ENCODE data around the gene SQSTM1. TPM values are rescaled to one million over a fixed set of nuclear protein-coding genes. Genes with fewer than 3 reads are reported as not detected.

Gene SQSTM1
- total RNA-seq, 1 experiment from 2014 or later: 341 TPM

- Histone ChIP-seq H3K9me2 (replicated peaks; ENCODE audit: low read length) (no peaks in the 10 kb centered on the region), H4K20me1 (ENCODE audit: low read length) (peaks cover 11% of the 10 kb centered on the region), H3K4me1 (ENCODE audit: insufficient read depth, low read length) (peaks cover 28% of the 10 kb centered on the region), H3K4me2 (ENCODE audit: low read length) (no peak overlapping the region), H2AFZ (ENCODE audit: low read length) (no peak overlapping the region), H3K79me2 (ENCODE audit: low read length) (peaks cover 17% of the 10 kb centered on the region), H3K27me3 (ENCODE audit: low read length) (no peaks in the 10 kb centered on the region), H3K9me3 (ENCODE audit: low read length) (no peaks in the 10 kb centered on the region), H3K36me3 (ENCODE audit: low read depth, low read length) (no peaks in the 10 kb centered on the region), H3K27ac (ENCODE audit: low read length) (no peak overlapping the region; the same call in 1 of the 2 replicates), H3K9ac (ENCODE audit: low read length) (no peak overlapping the region), H3F3A (ENCODE audit: low read length, unreplicated experiment) (no peaks in the 10 kb centered on the region), H3K4me3 (ENCODE audit: low read length) (no peak overlapping the region)
- intact Hi-C loops (cut with micrococcal nuclease): no loop called here
- no TSS peak for BruUV-seq (replicated peaks)
- no peak for TF ChIP-seq EZH2 (IDR thresholded peaks at IDR 0.05; ENCODE audit: low read length, unreplicated experiment)
- TF ChIP-seq EZH2phosphoT487 (IDR thresholded peaks at IDR 0.05; ENCODE audit: borderline replicate concordance, low read length): no peak
- TF ChIP-seq, protein P1, sequence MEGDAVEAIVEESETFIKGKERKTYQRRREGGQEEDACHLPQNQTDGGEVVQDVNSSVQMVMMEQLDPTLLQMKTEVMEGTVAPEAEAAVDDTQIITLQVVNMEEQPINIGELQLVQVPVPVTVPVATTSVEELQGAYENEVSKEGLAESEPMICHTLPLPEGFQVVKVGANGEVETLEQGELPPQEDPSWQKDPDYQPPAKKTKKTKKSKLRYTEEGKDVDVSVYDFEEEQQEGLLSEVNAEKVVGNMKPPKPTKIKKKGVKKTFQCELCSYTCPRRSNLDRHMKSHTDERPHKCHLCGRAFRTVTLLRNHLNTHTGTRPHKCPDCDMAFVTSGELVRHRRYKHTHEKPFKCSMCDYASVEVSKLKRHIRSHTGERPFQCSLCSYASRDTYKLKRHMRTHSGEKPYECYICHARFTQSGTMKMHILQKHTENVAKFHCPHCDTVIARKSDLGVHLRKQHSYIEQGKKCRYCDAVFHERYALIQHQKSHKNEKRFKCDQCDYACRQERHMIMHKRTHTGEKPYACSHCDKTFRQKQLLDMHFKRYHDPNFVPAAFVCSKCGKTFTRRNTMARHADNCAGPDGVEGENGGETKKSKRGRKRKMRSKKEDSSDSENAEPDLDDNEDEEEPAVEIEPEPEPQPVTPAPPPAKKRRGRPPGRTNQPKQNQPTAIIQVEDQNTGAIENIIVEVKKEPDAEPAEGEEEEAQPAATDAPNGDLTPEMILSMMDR (conservative IDR thresholded peaks at IDR 0.05; ENCODE audit: low read depth, low read length): no peak
- no peak for ATAC-seq
- CTCF ChIA-PET: no interaction called here
- POLR2A ChIA-PET (ENCODE audit: unreplicated experiment): no interaction called here
- no peak for DNase-seq
Measured at GRCh38 chr5:179816796-179817469, 3.8 kb upstream of the SQSTM1 start.

DNA sequence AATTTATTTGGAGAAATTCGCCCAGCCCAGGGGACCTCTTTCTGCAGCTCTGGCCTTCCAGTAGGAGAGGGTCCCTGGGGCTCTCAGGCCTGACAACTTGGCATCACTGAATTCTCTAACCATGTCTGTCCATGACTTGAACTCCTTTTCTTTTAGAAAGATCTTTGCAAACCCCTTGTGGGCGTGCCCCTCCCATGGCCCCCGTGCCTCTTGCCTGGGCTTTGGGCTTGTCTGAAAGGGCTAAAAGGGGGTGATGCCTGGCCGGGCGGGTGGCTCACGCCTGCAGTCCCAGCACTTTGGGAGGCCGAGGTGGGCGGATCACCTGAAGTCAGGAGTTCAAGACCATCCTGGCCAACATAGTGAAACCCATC, 3.2 kb upstream of the SQSTM1 start:
- TF ChIP-seq, protein P1 (conservative IDR thresholded peaks at IDR 0.05; ENCODE audit: low read depth, low read length): no peak
- TF ChIP-seq EZH2phosphoT487 (IDR thresholded peaks at IDR 0.05; ENCODE audit: borderline replicate concordance, low read length) (no peak), EZH2 (IDR thresholded peaks at IDR 0.05; ENCODE audit: low read length, unreplicated experiment) (no peak)
- Histone ChIP-seq H2AFZ (ENCODE audit: low read length) (no peak overlapping the region), H3K27ac (ENCODE audit: low read length) (peak overlapping the region; percentile 96), H3K27me3 (ENCODE audit: low read length) (no peaks in the 10 kb centered on the region), H3K4me1 (ENCODE audit: insufficient read depth, low read length) (peaks cover 33% of the 10 kb centered on the region), H3K9ac (ENCODE audit: low read length) (no peak overlapping the region; the same call in 1 of the 2 replicates), H3K36me3 (ENCODE audit: low read depth, low read length) (no peaks in the 10 kb centered on the region), H3K4me3 (ENCODE audit: low read length) (no peak overlapping the region), H3K79me2 (ENCODE audit: low read length) (peaks cover 22% of the 10 kb centered on the region), H3K9me3 (ENCODE audit: low read length) (no peaks in the 10 kb centered on the region), H4K20me1 (ENCODE audit: low read length) (peaks cover 16% of the 10 kb centered on the region), H3K4me2 (ENCODE audit: low read length) (no peak overlapping the region), H3F3A (ENCODE audit: low read length, unreplicated experiment) (no peaks in the 10 kb centered on the region), H3K9me2 (replicated peaks; ENCODE audit: low read length) (no peaks in the 10 kb centered on the region)
- BruUV-seq (replicated peaks): no TSS peak
- intact Hi-C loops (cut with micrococcal nuclease): no loop called here
- ChIA-PET CTCF (no interaction called here), POLR2A (ENCODE audit: unreplicated experiment) (no interaction called here)
- no peak for ATAC-seq
- DNase-seq: no peak

All from PC-3 (cell line).